GM19452 (cell line): ENCODE data around the gene NUPR1.
"Not testable (repeated sequence)": the region's sequence is repeated elsewhere in the genome, so short reads cannot be mapped to it uniquely, and the experiment has no call there.

ENCODE experiments used
- ATAC-seq: cut with Tn5 transposase; IDR thresholded peaks from one replicate; pipeline ENCODE4 v1.9.1; 2021; ENCODE audit not compliant: unreplicated experiment

Gene NUPR1

GRCh38 chr16:28538733-28539596 is at the start of gene NUPR1:
NUPR1 (minus strand) TSS chr16:28538974; CDS start chr16:28538907, 67 bp downstream.
- no peak for ATAC-seq

DNA sequence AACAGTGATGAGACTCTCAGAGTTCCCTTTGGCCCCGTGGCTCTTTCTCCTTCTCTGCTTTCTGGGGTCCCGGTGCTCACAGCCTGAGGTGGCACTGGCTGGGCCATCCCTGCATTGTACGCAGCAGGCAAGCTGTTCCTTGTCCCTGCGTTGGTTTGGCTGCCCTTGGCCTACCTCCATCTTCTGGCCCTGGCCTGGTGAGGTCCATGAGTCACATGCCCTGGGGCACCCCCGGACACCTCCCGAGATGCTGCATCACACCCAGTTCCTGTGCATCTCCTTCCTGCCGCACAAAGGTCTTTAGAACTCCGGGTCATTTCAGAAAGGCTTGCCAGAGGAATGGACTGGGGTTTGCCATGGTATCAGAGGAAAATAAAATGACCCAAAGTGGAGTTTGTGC is 48.6 kb upstream of the NUPR1 start:
- no peak for ATAC-seq

- no peak for ATAC-seq
Measured at GRCh38 chr16:28586466-28586865, 47.7 kb upstream of the NUPR1 start.

DNA sequence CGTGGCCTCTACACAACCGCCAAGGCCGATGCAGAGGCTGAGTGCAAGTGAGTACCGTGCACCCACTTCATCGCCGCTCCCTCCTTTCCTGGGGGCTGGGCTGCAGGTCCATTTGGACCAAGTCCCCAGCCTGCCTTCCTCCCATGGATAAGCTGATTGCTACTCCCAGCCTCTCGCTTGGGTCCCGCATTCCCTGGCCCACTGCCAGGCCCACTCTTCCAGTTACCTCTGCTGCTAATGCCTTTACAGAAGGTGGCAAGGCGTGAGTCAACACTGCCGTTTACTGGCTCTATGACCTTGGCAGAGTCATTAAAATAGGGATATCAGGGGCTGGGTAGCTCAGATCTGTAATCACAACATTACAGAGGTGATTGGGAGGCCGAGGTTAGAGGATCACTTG is 46.9 kb upstream of the NUPR1 start:
- no peak for ATAC-seq

- no peak for ATAC-seq
Measured at GRCh38 chr16:28580726-28581315, 42.0 kb upstream of the NUPR1 start.

- ATAC-seq, result no peak
Measured at GRCh38 chr16:28575446-28576109, 36.8 kb upstream of the NUPR1 start.

DNA sequence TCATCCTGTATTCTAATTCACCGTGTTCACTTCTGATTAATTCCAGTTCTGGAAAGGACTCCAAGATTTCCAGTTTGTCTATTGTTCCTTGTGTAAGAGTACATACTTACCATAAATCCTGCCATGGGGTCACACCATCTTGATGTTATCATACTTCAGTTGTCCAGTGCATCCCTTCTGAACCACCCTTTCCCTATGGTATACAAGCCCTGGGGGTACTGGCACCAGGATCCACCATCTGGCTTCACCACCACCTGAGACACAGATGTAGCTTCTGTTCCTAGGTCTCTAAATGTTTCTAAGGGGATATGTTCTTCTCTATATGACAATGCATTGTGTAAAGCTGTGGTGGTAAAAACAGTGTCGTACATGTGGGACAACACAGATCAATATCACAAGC is 36.2 kb upstream of the NUPR1 start:
- ATAC-seq, result no peak

GRCh38 chr16:28573738-28574718 is 35.3 kb upstream of the NUPR1 start:
- ATAC-seq, result no peak

DNA sequence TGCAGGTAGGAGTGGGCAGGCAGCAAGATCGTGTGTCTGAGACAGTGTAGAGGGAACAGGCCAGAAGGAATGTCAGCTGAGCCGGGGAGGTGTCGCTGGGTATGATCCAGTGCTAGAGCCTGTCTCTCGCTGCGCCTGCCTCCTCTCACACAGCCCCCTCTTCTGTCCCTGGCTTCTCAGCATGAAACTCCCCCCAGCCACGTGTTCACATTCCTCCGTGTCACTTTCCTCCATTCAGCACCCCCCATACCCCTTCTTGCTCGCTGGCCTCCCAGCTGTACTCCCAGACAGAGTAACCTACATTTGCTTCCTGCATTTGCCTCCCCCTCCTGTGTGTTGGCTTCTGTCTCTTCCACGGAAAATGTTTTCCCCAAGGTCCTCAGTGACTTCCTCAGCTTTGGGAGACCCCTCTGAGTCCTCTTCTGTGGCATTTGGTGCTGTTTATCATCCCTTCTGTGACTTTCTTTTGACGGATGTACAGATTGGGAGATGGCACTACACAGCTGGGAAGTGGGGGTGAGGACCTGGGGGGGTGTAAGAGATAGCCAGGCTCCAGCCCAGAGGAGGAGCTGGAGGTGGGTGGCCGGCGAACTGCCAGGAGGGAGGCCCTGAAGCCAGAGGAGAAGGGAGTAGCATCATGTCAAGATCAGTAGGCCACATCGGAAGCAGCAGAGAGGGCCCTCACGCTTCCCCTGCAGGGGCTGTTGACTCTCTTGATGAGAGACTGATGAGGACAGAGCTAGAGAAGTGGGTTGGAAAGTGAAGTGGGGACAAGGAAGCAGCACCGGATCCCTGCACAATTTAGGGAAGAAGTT is 34.1 kb upstream of the NUPR1 start:
- ATAC-seq, result no peak

GRCh38 chr16:28569968-28570752 is 31.4 kb upstream of the NUPR1 start:
- ATAC-seq, result no peak

DNA sequence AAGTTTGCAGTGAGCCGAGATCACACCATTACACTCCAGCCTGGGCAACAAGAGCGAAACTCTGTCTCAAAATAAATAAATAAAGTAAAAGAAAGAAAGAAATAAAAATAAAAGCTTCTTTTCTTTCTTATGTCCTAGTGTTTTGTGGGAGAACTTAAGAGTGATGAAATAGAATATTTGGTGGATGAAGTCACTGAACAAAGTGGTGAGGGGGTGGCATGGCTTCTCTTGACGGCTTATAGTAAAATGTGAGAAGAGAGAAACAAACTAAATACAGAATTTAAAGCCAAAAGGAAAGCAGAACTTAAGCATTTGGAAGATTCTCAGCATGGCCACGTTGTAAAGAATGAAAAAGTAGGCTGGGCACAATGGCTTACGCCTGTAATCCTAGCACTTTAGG is 30.2 kb upstream of the NUPR1 start:
- no peak for ATAC-seq

DNA sequence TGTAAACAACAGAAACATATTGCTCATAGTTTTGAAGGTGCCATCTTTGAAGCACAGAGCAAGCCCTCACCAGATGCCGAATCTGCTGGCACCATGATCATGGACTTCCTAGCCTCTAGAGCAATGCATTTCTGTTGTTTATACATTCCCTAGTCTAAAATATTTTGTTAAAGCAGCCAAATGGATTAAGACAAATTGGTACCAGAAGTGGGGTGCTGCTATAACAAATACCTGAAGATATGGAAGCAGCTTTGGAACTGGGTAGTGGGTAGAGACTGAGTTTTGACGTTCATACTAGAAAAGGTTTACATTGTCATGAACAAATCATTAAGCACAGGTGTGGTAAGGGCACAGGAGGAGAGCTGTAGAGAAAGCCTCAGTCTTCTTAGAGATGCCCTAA is 28.5 kb upstream of the NUPR1 start:
- ATAC-seq, result no peak

DNA sequence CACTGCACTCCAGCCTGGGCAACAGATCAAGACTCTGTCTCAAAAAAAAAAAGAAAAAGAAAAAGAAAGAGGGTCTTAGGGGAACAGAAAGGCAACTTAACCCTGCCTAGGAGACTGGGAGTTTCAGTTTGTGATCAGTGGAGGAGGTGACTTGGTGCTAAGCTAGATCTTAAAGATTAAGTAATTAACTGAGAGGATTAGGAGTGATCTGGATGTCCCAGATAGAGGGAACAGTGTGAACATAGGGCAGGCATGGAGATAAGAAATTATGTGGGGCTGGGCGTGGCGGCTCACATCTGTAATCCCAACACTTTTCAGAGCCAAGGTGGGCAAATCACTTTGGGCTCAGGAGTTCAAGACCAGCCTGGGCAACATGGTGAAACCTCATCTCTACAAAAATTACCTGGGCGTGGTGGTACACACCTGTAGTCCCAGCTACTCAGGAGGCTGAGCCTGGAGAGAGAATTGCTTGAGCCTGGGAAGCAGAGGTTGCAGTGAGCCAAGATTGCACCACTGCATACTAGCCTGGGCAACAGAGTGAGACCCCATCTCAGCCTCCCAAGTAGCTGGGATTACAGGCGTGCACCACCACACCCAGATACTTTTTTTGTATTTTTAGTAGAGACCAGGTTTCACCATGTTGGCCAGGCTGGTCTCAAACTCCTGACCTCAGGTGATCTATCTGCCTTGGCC is 27.6 kb upstream of the NUPR1 start:
- not testable (repeated sequence) for ATAC-seq

GRCh38 chr16:28563218-28563617 is 24.4 kb upstream of the NUPR1 start:
- ATAC-seq, result no peak

DNA sequence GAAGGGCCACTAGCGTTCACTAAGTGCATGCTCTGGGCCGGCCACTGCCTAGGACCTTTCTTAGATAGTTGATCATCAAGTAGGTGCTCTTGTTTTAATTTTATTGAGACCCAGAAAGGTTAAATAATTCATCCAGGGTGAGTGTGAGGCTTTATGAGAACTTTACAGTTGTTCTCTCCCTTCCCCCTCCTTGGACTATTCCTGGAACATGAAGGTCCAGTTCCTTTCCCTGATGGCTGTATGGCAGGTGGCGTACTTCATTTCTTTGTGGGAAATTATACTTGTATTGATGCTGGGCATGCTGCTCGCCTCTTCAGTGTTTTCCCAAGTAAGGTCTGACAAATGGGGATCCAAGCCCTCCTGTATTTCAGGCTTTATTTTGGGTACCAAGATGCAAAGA is 23.4 kb upstream of the NUPR1 start:
- ATAC-seq, result no peak

- no peak for ATAC-seq
Measured at GRCh38 chr16:28561557-28562187, 22.9 kb upstream of the NUPR1 start.

DNA sequence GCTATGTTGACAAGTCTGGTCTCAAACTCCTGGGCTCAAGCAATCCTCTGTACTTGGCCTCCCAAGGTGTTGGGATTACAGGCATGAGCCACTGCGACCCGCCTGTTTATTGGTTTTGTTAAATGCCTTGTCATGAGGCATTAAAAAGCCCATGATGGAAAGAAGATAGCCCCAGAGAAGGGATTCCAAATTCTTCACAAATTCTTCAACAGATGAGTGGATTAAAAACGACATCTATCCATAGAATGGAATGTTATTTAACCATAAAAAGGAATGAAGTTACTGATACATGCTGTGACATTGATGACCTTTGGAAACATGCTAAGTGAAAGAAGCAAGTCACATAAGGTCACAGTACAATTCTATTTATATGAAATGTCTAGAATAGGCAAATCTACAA is 19.7 kb upstream of the NUPR1 start:
- ATAC-seq, result no peak

- no peak for ATAC-seq
Measured at GRCh38 chr16:28556914-28557320, 18.1 kb upstream of the NUPR1 start.
